ENCODE measurements around the gene NFIA.

NFIA gene

DNA sequence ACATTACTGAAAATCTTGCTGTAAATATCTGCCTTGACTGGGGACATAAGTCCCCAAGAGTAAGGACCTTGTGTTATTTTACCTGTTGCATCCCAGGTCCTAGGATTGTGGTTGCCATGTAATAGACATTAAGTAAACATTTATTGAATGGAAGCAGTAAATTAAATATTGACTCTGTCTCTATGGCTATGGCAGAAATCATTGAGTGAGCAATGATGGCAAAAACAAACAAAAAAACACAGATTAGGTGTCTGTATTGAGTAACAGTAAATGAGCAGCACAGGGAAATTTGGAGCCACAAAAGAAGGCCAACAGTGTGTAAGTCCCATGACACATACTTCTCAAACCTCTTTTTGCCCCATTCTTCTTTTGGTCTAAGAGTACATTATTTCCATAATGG is 240.4 kb downstream of the NFIA start:
- in situ Hi-C loops (cut with HindIII; ENCODE audit: low sequenced_read_pairs) = no loop called here
- TF ChIP-seq, protein P1, sequence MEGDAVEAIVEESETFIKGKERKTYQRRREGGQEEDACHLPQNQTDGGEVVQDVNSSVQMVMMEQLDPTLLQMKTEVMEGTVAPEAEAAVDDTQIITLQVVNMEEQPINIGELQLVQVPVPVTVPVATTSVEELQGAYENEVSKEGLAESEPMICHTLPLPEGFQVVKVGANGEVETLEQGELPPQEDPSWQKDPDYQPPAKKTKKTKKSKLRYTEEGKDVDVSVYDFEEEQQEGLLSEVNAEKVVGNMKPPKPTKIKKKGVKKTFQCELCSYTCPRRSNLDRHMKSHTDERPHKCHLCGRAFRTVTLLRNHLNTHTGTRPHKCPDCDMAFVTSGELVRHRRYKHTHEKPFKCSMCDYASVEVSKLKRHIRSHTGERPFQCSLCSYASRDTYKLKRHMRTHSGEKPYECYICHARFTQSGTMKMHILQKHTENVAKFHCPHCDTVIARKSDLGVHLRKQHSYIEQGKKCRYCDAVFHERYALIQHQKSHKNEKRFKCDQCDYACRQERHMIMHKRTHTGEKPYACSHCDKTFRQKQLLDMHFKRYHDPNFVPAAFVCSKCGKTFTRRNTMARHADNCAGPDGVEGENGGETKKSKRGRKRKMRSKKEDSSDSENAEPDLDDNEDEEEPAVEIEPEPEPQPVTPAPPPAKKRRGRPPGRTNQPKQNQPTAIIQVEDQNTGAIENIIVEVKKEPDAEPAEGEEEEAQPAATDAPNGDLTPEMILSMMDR (IDR thresholded peaks at IDR 0.05; ENCODE audit: low read depth, low read length) = no peak
- no peak for DNase-seq (ENCODE audit: low read depth, low spot score)
- H3K4me3 ChIP-seq (ENCODE audit: low read depth, low read length) = no peak overlapping the region

DNA sequence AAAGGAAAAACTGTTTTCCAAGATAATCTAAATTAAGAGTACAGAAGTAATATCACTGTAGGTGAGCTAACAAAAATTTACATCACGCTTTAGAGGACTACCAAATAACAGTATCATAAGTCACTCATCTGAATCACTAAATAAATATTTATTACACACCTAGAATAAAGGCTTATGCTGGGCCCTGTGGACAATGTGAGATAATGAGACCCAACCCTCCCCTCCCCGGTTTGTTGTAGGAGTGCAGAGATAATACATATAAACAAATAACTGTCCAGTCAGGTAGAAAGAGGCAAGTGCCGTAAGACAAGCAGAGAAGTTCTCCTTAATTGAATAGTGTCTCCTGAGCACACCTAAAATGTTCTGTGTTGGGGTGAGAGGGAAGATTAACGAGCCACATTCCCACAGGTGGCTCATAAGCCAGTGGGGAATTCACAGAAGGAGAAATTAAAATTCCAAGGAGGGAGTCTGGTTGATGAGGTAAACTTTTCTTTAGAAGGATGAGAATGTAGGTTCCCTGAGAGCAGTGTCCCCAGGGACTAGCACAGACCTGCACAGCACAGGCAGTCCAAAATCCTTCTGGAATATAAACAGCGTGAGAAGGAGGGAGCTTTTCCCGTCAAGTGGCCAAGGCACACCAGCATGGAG is 241.4 kb downstream of the NFIA start:
- in situ Hi-C loops (cut with HindIII; ENCODE audit: low sequenced_read_pairs) = no loop called here
- DNase-seq (ENCODE audit: low read depth, low spot score) = no peak
- TF ChIP-seq, protein P1 (IDR thresholded peaks at IDR 0.05; ENCODE audit: low read depth, low read length) = no peak
- H3K4me3 ChIP-seq (ENCODE audit: low read depth, low read length) = no peak overlapping the region

DNA sequence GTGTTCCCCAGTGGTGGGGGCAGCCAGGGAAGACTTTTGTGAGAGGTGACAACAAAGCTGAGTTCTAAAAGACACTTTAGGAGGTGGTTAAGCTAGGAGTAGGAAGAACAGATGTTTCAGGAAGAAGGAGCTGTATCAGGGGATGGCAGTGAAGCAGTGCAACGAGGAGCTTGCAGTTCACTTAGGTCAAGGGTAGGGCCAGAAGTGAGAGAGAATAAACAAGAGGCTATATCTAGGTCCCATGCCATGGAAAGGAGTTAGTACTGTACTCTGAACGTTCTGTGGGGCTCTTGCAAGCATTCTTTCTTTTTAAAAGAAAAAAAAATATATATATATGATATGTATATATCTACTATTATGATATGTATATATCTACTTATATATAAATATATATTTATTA is 244.4 kb downstream of the NFIA start:
- DNase-seq (ENCODE audit: low read depth, low spot score) = no peak
- in situ Hi-C loops (cut with HindIII; ENCODE audit: low sequenced_read_pairs) = no loop called here
- TF ChIP-seq, protein P1 (IDR thresholded peaks at IDR 0.05; ENCODE audit: low read depth, low read length) = no peak
- no peak overlapping the region for H3K4me3 ChIP-seq (ENCODE audit: low read depth, low read length)

DNA sequence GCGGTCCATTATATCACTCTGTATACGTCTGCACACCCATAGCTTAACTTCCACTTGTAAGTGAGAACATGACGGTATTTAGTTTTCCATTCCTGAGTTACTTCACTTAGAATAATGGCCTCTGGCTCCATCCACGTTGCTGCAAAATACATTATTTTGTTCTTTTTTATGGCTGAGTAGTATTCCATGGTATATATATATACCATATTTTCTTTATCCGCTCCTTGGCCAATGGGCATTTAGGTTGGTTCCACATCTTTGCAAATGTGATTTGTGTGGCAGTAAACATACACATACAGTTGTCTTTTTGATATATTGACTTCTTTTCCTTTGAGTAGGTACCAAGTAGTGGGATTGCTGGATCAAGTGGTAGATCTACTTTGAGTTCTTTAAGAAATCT is 245.1 kb downstream of the NFIA start:
- DNase-seq (ENCODE audit: low read depth, low spot score) = no peak
- in situ Hi-C loops (cut with HindIII; ENCODE audit: low sequenced_read_pairs) = no loop called here
- H3K4me3 ChIP-seq (ENCODE audit: low read depth, low read length) = no peak overlapping the region
- TF ChIP-seq, protein P1 (IDR thresholded peaks at IDR 0.05; ENCODE audit: low read depth, low read length) = no peak

DNA sequence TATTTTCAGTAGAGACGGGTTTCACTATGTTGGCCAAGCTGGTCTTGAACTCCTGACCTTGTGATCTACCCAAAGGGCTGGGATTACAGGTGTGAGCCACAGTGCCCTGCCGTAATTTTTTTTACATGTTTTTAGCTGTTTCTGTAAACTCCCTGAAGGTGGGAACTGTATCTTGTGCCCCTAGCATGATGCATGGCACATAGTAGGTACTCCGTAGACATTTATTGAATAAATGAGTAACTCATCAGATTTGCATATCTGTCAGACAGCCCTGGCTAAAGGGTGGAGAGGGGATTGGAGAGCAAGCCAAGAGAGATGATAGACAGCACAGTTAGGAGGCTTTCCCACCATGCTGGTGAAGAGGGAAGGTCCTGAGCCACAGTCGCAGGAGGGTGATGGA is 247.2 kb downstream of the NFIA start:
- no peak overlapping the region for H3K4me3 ChIP-seq (ENCODE audit: low read depth, low read length)
- in situ Hi-C loops (cut with HindIII; ENCODE audit: low sequenced_read_pairs) = no loop called here
- no peak for DNase-seq (ENCODE audit: low read depth, low spot score)
- TF ChIP-seq, protein P1 (IDR thresholded peaks at IDR 0.05; ENCODE audit: low read depth, low read length) = no peak

DNA sequence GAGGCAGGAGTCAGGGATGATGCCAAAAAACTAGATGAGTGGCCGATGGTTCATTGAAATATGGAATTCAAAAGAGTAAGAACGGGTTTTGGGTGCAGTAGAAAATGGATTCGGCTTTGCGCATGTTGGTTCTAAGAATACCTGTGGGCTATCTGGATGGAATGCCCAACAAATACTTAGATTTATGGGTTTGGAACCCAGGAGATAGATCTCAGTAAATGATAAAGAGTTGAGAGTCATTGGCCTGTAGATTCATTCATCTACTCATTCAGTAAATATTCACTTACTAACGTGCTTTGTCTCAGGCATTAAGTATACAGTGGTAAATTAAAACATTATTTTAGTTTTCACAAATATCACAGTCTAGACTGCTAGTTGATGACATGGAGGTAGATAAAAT is 247.7 kb downstream of the NFIA start:
- in situ Hi-C loops (cut with HindIII; ENCODE audit: low sequenced_read_pairs) = no loop called here
- DNase-seq (ENCODE audit: low read depth, low spot score) = no peak
- TF ChIP-seq, protein P1 (IDR thresholded peaks at IDR 0.05; ENCODE audit: low read depth, low read length) = no peak
- H3K4me3 ChIP-seq (ENCODE audit: low read depth, low read length) = no peak overlapping the region

Measured in astrocyte of the spinal cord (primary cell).